Measurements from ENCODE around the gene UBR3.

Gene UBR3

GRCh38 chr2:169827272-169828140, at the start of gene UBR3:
UBR3 (plus strand) TSS chr2:169827454; CDS start chr2:169827508, 54 bp downstream.
- peak within 1 kb of the TSS; percentile 85 for H3K27ac ChIP-seq
- DNase-seq (ENCODE audit: low spot score), result peak; percentile 96
- CTCF ChIA-PET, result interaction anchor here (0.6 kb wide), 1 partner anchor 59 kb away, joined by 4 read pairs; no protein-coding TSS in a partner anchor
- TF ChIP-seq CTCF (conservative IDR thresholded peaks at IDR 0.05; ENCODE audit: low read depth), result 0 out of 2 replicates have a peak, but pooled peaks have one; percentile 17
- POLR2A ChIA-PET (ENCODE audit: low non-redundant PET), result interaction anchor here (0.5 to 1.2 kb wide), 2 partner anchors 50 to 81 kb away, joined by 4 to 8 read pairs; no protein-coding TSS in a partner anchor

GRCh38 chr2:169778446-169778845, 48.8 kb upstream of the UBR3 start:
- no peak for DNase-seq (ENCODE audit: low spot score)
- H3K27ac ChIP-seq, result no peak overlapping the region
- ChIA-PET POLR2A (ENCODE audit: low non-redundant PET) (no interaction called here), CTCF (no interaction called here)
- no peak for TF ChIP-seq CTCF (conservative IDR thresholded peaks at IDR 0.05; ENCODE audit: low read depth)

GRCh38 chr2:169781249-169782013, 45.8 kb upstream of the UBR3 start:
- H3K27ac ChIP-seq, result no peak overlapping the region
- POLR2A ChIA-PET (ENCODE audit: low non-redundant PET), result no interaction called here
- no peak for TF ChIP-seq CTCF (conservative IDR thresholded peaks at IDR 0.05; ENCODE audit: low read depth)
- CTCF ChIA-PET, result interaction anchor here (0.7 kb wide), 1 partner anchor 249 kb away, joined by 3 read pairs; no protein-coding TSS in a partner anchor
- no peak for DNase-seq (ENCODE audit: low spot score)

GRCh38 chr2:169782513-169782912, 44.7 kb upstream of the UBR3 start:
- DNase-seq (ENCODE audit: low spot score), result no peak
- H3K27ac ChIP-seq, result no peak overlapping the region
- no peak for TF ChIP-seq CTCF (conservative IDR thresholded peaks at IDR 0.05; ENCODE audit: low read depth)
- ChIA-PET CTCF (interaction anchor here (0.7 kb wide), 1 partner anchor 250 kb away, joined by 3 read pairs; no protein-coding TSS in a partner anchor), POLR2A (ENCODE audit: low non-redundant PET) (no interaction called here)

- TF ChIP-seq CTCF (conservative IDR thresholded peaks at IDR 0.05; ENCODE audit: low read depth), result no peak
- CTCF ChIA-PET, result interaction anchor here (1.0 kb wide), 1 partner anchor 84 kb away, joined by 3 read pairs; no protein-coding TSS in a partner anchor
- POLR2A ChIA-PET (ENCODE audit: low non-redundant PET), result interaction anchor here (0.6 kb wide), 1 partner anchor 87 kb away, joined by 7 read pairs; no protein-coding TSS in a partner anchor
Measured at GRCh38 chr2:169790581-169790980, 36.7 kb upstream of the UBR3 start.

GRCh38 chr2:169795181-169795580, 32.1 kb upstream of the UBR3 start:
- ChIA-PET POLR2A (ENCODE audit: low non-redundant PET) (no interaction called here), CTCF (no interaction called here)
- H3K27ac ChIP-seq, result no peak overlapping the region
- DNase-seq (ENCODE audit: low spot score), result no peak
- TF ChIP-seq CTCF (conservative IDR thresholded peaks at IDR 0.05; ENCODE audit: low read depth), result no peak

More at GRCh38 chr2:169790581-169790980, 36.7 kb upstream of the UBR3 start:
- no peak for DNase-seq (ENCODE audit: low spot score)
- no peak overlapping the region for H3K27ac ChIP-seq
